SU-DHL-6 (cell line): Measurements from ENCODE around the gene GRIA1.

Source experiments
- H2AFZ ChIP-seq: fragments of 200-600 bp; sonication (generic); 2 replicates; pipeline ENCODE4 v1.6.1; 2014; ENCODE audit warnings: low read depth, mild to moderate bottlenecking, moderate library complexity, mixed read lengths, antibody characterized with exemption, low read length; ENCODE audit not compliant: severe bottlenecking
- H3F3A ChIP-seq: fragments of 200-600 bp; shearing (Covaris generic); 2 replicates; pipeline ENCODE4 v1.6.0; 2016; ENCODE audit warnings: antibody characterized with exemption, mild to moderate bottlenecking; ENCODE audit not compliant: insufficient read depth
- H3K27ac ChIP-seq: fragments of 200-600 bp; sonication (generic); 2 replicates; pipeline ENCODE4 v1.5.1; 2016; ENCODE audit warnings: low read depth, mild to moderate bottlenecking, low read length, moderate library complexity, mixed read lengths
- H3K27me3 ChIP-seq: fragments of 200-600 bp; sonication (generic), shearing (Covaris generic); 2 replicates; pipeline ENCODE4 v1.6.0; 2014; ENCODE audit warnings: mild to moderate bottlenecking, low read length
- H3K36me3 ChIP-seq: fragments of 200-600 bp; sonication (generic); 2 replicates; pipeline ENCODE4 v1.6.1; 2014; ENCODE audit warnings: mild to moderate bottlenecking, low read length, mixed read lengths
- H3K4me2 ChIP-seq: fragments of 300-600, 200-600 bp; shearing (Covaris generic), sonication (generic); 2 replicates; pipeline ENCODE4 v1.6.0; 2014; ENCODE audit warnings: low read length, low read depth, mild to moderate bottlenecking; ENCODE audit not compliant: poor library complexity, severe bottlenecking
- H3K4me3 ChIP-seq: fragments of 200-600 bp; sonication (generic); 2 replicates; pipeline ENCODE4 v1.5.1; 2014; ENCODE audit warnings: antibody characterized with exemption, low read length, mild to moderate bottlenecking, mixed read lengths; ENCODE audit not compliant: insufficient read depth, poor library complexity, severe bottlenecking
- H3K79me2 ChIP-seq: fragments of 200-600 bp; sonication (generic); 2 replicates; pipeline ENCODE4 v1.6.1; 2014; ENCODE audit warnings: mild to moderate bottlenecking, low read length, moderate library complexity; ENCODE audit not compliant: insufficient read depth
- H3K9ac ChIP-seq: fragments of 200-600 bp; sonication (generic); 2 replicates; pipeline ENCODE4 v1.7.0; 2014; ENCODE audit warnings: mild to moderate bottlenecking, low read length
- H3K9me2 ChIP-seq: fragments of 200-600 bp; sonication (generic); replicated peaks from 2 replicates; pipeline ENCODE4 v1.6.1; 2014; ENCODE audit warnings: low read length; ENCODE audit not compliant: insufficient read depth
- H3K9me3 ChIP-seq: fragments of 200-600 bp; sonication (generic); 2 replicates; pipeline ENCODE4 v1.6.1; 2014; ENCODE audit warnings: low read length, mixed read lengths; ENCODE audit not compliant: insufficient read depth
- H4K20me1 ChIP-seq: fragments of 200-600 bp; sonication (generic); 2 replicates; pipeline ENCODE4 v1.6.1; 2014; ENCODE audit warnings: low read depth, mild to moderate bottlenecking, antibody characterized with exemption, low read length, moderate library complexity, mixed read lengths
- CTCF ChIP-seq: fragments of 200-600 bp; sonication (generic); IDR thresholded peaks from one replicate; pipeline ENCODE4 v1.5.1; 2017; ENCODE audit warnings: antibody characterized with exemption, mild to moderate bottlenecking, low read length, moderate library complexity; ENCODE audit not compliant: insufficient read depth, poor library complexity, severe bottlenecking
- EZH2phosphoT487 ChIP-seq: fragments of 200-600 bp; sonication (generic), shearing (Covaris generic); conservative IDR thresholded peaks from 2 replicates; pipeline ENCODE4 v1.6.1; 2018; ENCODE audit warnings: mild to moderate bottlenecking, antibody characterized with exemption, low read length, moderate library complexity, mixed read lengths

The GRIA1 gene

DNA sequence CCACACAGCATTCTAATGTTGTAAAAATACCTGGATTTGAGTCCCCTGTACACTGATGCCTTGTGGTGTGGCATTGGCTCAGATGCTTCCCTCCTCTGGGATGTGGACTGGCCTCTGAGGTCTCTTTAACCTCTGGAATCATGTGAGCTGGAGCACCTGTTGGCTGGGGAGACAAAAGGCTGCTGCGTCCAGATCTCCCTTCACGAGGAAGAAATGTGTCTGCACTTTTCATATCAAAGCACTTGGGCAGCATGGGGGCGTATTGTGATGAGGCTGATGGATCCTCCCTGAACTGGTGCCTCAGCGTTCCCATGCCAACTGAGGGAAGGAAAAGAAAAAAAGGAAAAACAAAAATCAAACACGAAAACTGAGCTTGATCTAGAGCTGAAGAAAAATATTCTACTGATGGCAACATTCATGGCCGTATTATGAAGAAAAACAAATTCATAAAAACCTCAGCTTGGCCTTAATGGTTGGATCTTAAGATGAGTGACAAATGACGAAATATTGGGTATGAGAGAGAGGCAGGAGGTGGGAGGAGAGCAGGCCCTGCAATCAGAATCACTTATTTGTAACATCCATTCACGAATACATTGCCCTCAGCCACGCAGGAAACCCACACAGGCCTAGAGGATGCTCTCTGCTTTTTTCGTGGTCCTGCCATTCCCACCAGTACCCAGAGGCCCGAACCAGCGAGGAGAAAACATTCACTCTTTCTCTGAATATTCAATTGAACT lies 26.2 kb downstream of the GRIA1 start:
- H3K9ac ChIP-seq, result no peak overlapping the region
- H2AFZ ChIP-seq, result no peak overlapping the region
- TF ChIP-seq CTCF, result no peak
- TF ChIP-seq EZH2phosphoT487, result no peak
- no peaks in the 10 kb centered on the region for H3K9me2 ChIP-seq
- no peaks in the 10 kb centered on the region for H3F3A ChIP-seq
- no peak overlapping the region for H3K4me3 ChIP-seq
- no peaks in the 10 kb centered on the region for H3K79me2 ChIP-seq
- H3K27me3 ChIP-seq, result no peaks in the 10 kb centered on the region
- no peaks in the 10 kb centered on the region for H4K20me1 ChIP-seq
- H3K4me2 ChIP-seq, result no peak overlapping the region
- no peaks in the 10 kb centered on the region; the same call in 1 of the 2 replicates for H3K9me3 ChIP-seq
- H3K27ac ChIP-seq, result no peak overlapping the region
- H3K36me3 ChIP-seq, result no peaks in the 10 kb centered on the region

DNA sequence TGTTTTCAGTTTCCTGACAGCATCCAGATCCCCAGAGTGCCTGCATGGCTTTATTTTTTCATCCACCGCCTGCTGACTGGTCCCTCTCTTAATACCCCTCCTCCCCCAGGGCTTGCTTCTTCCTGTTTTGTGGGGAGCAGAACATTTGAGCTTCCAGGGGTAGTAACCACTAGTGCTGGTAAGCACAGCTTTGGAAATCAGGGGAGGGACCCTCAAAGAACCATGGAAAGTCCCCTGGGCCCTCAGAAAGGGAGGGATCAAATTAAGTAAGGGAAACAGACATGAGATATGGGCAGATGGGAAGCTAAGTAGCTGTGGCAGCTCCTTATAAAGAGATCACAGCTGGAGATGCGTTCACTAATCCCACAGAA lies 26.8 kb downstream of the GRIA1 start:
- Histone ChIP-seq H3K36me3 (no peaks in the 10 kb centered on the region), H3K9me3 (no peaks in the 10 kb centered on the region; the same call in 1 of the 2 replicates), H3K9me2 (no peaks in the 10 kb centered on the region), H2AFZ (no peak overlapping the region), H3K27me3 (no peaks in the 10 kb centered on the region), H3K4me2 (no peak overlapping the region), H4K20me1 (no peaks in the 10 kb centered on the region), H3K4me3 (no peak overlapping the region), H3K27ac (no peak overlapping the region), H3K79me2 (no peaks in the 10 kb centered on the region), H3F3A (no peaks in the 10 kb centered on the region), H3K9ac (no peak overlapping the region)
- no peak for TF ChIP-seq CTCF
- no peak for TF ChIP-seq EZH2phosphoT487

- no peaks in the 10 kb centered on the region for H3K9me3 ChIP-seq
- no peak for TF ChIP-seq CTCF
- TF ChIP-seq EZH2phosphoT487, result no peak
- H2AFZ ChIP-seq, result no peak overlapping the region
- no peaks in the 10 kb centered on the region for H3F3A ChIP-seq
- no peaks in the 10 kb centered on the region for H3K9me2 ChIP-seq
- H3K27me3 ChIP-seq, result no peaks in the 10 kb centered on the region
- no peaks in the 10 kb centered on the region for H3K36me3 ChIP-seq
- H4K20me1 ChIP-seq, result no peaks in the 10 kb centered on the region
- H3K4me2 ChIP-seq, result no peak overlapping the region
- no peak overlapping the region for H3K4me3 ChIP-seq
- no peaks in the 10 kb centered on the region for H3K79me2 ChIP-seq
- no peak overlapping the region for H3K27ac ChIP-seq
- no peak overlapping the region for H3K9ac ChIP-seq
Observed at GRCh38 chr5:153520137-153520536, 29.7 kb downstream of the GRIA1 start.

DNA sequence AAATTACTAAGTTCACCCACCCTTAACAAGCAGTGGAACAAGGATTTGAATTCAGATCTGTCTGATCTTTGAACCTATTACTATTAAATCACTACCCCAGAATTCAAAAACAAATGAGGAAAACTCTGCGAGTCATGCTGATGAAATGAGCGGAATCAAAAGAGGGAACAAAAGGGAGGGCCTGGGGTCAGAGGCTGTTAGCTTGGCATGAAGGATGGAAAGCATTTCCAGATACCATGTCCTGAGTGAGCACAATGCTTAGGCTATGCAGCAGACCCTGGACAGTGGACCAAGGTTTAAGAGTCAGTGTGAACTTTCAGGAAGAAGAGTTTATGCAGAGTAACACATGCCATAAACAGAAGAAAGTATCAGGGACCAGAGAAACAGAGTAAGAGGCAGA lies 30.5 kb downstream of the GRIA1 start:
- H2AFZ ChIP-seq, result no peak overlapping the region
- H3K27me3 ChIP-seq, result no peaks in the 10 kb centered on the region
- H3K36me3 ChIP-seq, result no peaks in the 10 kb centered on the region
- no peaks in the 10 kb centered on the region for H3K9me3 ChIP-seq
- H3K4me2 ChIP-seq, result no peak overlapping the region
- H3F3A ChIP-seq, result no peaks in the 10 kb centered on the region
- TF ChIP-seq CTCF (no peak), EZH2phosphoT487 (no peak)
- no peak overlapping the region for H3K27ac ChIP-seq
- no peaks in the 10 kb centered on the region for H4K20me1 ChIP-seq
- H3K9ac ChIP-seq, result no peak overlapping the region
- no peak overlapping the region for H3K4me3 ChIP-seq
- no peaks in the 10 kb centered on the region for H3K79me2 ChIP-seq
- no peaks in the 10 kb centered on the region for H3K9me2 ChIP-seq
